Suprapubic skin (tissue), 4 donors: ENCODE data around the gene CCDC167. TPM values are rescaled to one million over a fixed set of nuclear protein-coding genes. Genes with fewer than 3 reads are reported as not detected.

ENCODE experiments used
- DNase-seq, 2 donors: peaks; one replicate each; pipeline ENCODE4 v3.0.0-alpha.2; 2019; ENCODE audit warnings: low spot score in 2 of 2
- H3K27ac ChIP-seq: fragments of 200-600 bp; sonication (generic); one replicate; pipeline ENCODE4 v1.5.1; 2019
- H3K27me3 ChIP-seq: fragments of 200-600 bp; sonication (generic); one replicate; pipeline ENCODE4 v1.5.1; 2019
- H3K36me3 ChIP-seq: fragments of 200-600 bp; sonication (generic); one replicate; pipeline ENCODE4 v1.5.1; 2019
- H3K4me1 ChIP-seq: fragments of 200-600 bp; sonication (generic); one replicate; pipeline ENCODE4 v1.5.1; 2019
- H3K4me3 ChIP-seq: fragments of 200-600 bp; sonication (generic); one replicate; pipeline ENCODE4 v1.5.1; 2019; ENCODE audit warnings: mild to moderate bottlenecking
- H3K9me3 ChIP-seq: fragments of 200-600 bp; sonication (generic); one replicate; pipeline ENCODE4 v1.5.1; 2019
- EP300 ChIP-seq: sonication (generic); formaldehyde crosslinking; IDR thresholded peaks from one replicate; pipeline ENCODE4 v1.6.1; 2017; ENCODE audit warnings: antibody characterized with exemption
- POLR2A ChIP-seq, 2 donors: fragments of 450-650 bp; IDR thresholded peaks; one replicate each; pipeline ENCODE4 v1.6.1; 2017; ENCODE audit warnings: antibody characterized with exemption in 2 of 2, mild to moderate bottlenecking in 2 of 2, moderate library complexity in 2 of 2
- POLR2AphosphoS5 ChIP-seq, 3 donors: sonication (generic); formaldehyde crosslinking; IDR thresholded peaks; one replicate each; pipeline ENCODE4 v1.6.1; 2017; ENCODE audit warnings: antibody characterized with exemption in 3 of 3
- WGBS: methylation state at CpG from one replicate; pipeline ENCODE4 v1.1.5; 2018; 5-methylcytosine and 5-hydroxymethylcytosine counted together
- total RNA-seq, 4 donors: library from RNA; depleted of rRNA; stranded (reverse); fragments of >200 nt; gene quantifications; one replicate each; pipeline ENCODE4 v1.1.0, GENCODE V29; 2016
- TF ChIP-seq, protein P1 (sequence below), 2 donors: fragments of 200-600 bp in 1 of 2; fragments of 450-650 bp in 1 of 2; sonication (generic) in 1 of 2; IDR thresholded peaks; one replicate each; pipeline ENCODE4 v1.5.1; 2016 to 2019; ENCODE audit warnings: antibody characterized with exemption in 2 of 2, mild to moderate bottlenecking in 1 of 2, moderate library complexity in 1 of 2

Gene CCDC167
- total RNA-seq, 4 donors from 2014 or later, result 16.3 to 31.3 (median 25.1) TPM

- Histone ChIP-seq H3K27me3 (peaks cover 82% of the 10 kb centered on the region), H3K4me3 (no peak overlapping the region), H3K27ac (no peak overlapping the region), H3K36me3 (no peaks in the 10 kb centered on the region), H3K9me3 (no peaks in the 10 kb centered on the region), H3K4me1 (peaks cover 12% of the 10 kb centered on the region)
- TF ChIP-seq EP300, result no peak
- TF ChIP-seq POLR2A (IDR thresholded peaks at IDR 0.05), result no peak
- no peak for TF ChIP-seq POLR2AphosphoS5 (IDR thresholded peaks at IDR 0.05)
- TF ChIP-seq, protein P1, sequence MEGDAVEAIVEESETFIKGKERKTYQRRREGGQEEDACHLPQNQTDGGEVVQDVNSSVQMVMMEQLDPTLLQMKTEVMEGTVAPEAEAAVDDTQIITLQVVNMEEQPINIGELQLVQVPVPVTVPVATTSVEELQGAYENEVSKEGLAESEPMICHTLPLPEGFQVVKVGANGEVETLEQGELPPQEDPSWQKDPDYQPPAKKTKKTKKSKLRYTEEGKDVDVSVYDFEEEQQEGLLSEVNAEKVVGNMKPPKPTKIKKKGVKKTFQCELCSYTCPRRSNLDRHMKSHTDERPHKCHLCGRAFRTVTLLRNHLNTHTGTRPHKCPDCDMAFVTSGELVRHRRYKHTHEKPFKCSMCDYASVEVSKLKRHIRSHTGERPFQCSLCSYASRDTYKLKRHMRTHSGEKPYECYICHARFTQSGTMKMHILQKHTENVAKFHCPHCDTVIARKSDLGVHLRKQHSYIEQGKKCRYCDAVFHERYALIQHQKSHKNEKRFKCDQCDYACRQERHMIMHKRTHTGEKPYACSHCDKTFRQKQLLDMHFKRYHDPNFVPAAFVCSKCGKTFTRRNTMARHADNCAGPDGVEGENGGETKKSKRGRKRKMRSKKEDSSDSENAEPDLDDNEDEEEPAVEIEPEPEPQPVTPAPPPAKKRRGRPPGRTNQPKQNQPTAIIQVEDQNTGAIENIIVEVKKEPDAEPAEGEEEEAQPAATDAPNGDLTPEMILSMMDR (IDR thresholded peaks at IDR 0.05), result no peak
- DNase-seq, result no peak
- 29% methylated on average over 5 of the region's 5 CpGs for WGBS
Measured at GRCh38 chr6:37530297-37530696, 30.6 kb upstream of the CCDC167 start.

DNA sequence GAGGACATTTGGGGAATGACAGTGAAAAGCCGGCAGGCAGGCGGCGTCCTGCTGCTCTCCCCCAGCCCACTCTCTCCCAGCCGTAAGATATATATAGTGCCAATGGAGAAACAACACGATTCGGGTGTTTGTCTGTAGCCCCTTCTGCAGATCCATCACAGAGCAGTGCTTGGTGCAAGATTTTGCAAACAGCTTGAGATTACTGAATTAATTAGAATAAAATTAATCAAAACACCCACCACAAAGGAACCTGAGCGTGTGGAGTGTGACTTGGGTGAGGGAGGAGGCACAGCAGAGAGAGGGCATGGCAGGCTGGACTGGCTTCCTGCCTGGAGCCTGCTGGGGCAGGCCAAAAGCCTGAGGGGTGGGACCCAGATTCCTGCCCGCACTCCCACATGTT is 28.8 kb upstream of the CCDC167 start:
- H3K9me3 ChIP-seq, result no peaks in the 10 kb centered on the region
- 33% methylated on average over 8 of the region's 8 CpGs for WGBS
- no peak overlapping the region for H3K4me3 ChIP-seq
- no peak overlapping the region for H3K27ac ChIP-seq
- H3K36me3 ChIP-seq, result no peaks in the 10 kb centered on the region
- no peak for DNase-seq
- H3K4me1 ChIP-seq, result peaks cover 10% of the 10 kb centered on the region
- peaks cover 65% of the 10 kb centered on the region for H3K27me3 ChIP-seq
- TF ChIP-seq POLR2A (IDR thresholded peaks at IDR 0.05), result no peak
- TF ChIP-seq EP300, result no peak
- TF ChIP-seq, protein P1 (IDR thresholded peaks at IDR 0.05), result no peak
- TF ChIP-seq POLR2AphosphoS5 (IDR thresholded peaks at IDR 0.05), result no peak

DNA sequence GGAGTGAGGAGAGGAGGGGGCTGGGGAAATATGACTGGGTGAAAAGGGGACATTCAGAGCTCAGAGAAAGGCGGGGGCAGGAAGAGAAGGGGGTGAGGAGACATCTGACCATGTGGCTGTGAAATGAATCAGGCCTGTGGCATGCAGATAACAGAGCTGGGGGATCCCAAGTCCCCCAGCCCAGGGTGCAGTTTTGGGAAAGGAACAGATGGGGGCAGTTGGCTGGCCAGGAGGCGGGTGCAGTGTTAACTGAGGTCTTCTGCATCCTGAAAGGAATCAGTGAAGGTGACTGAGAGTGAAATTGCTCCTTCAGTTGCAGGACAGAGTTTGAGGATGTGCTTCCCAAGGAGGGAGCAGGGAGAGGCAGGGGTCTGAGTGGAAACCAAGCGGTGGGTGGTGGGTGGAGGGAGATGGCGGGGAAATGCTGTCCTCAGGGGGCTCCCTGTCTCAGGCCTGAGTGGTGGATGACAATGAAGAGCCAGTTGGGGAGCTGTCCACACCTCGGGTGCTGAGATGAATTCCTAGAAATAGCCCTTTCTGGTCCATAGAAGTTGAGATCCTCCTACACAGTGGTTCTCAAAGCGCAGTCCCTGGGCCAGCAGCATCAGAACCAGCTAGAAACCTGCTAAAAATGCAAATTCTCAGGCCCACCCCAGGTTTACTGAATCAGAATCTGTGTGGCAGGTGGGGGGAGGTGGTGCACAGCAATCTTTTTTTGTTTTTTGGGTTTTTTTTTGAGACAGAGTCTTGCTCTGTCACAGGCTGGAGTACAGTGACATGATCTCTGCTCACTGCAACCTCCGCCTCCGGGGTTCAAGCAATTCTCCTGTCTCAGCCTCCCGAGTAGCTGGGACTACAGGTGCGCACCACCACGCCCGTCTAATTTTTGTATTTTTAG is 26.0 kb upstream of the CCDC167 start:
- Histone ChIP-seq H3K27ac (no peak overlapping the region), H3K4me1 (peaks cover 10% of the 10 kb centered on the region), H3K9me3 (no peaks in the 10 kb centered on the region), H3K36me3 (no peaks in the 10 kb centered on the region), H3K4me3 (no peak overlapping the region), H3K27me3 (peaks cover 57% of the 10 kb centered on the region)
- WGBS, result 69% methylated on average over 12 of the region's 12 CpGs
- TF ChIP-seq EP300, result no peak
- TF ChIP-seq POLR2A (IDR thresholded peaks at IDR 0.05), result no peak
- TF ChIP-seq POLR2AphosphoS5 (IDR thresholded peaks at IDR 0.05), result no peak
- TF ChIP-seq, protein P1 (IDR thresholded peaks at IDR 0.05), result no peak
- DNase-seq, result no peak

- Histone ChIP-seq H3K4me1 (peaks cover 10% of the 10 kb centered on the region), H3K4me3 (no peak overlapping the region), H3K27me3 (peaks cover 52% of the 10 kb centered on the region)
Measured at GRCh38 chr6:37524970-37525318, 25.3 kb upstream of the CCDC167 start.

More at GRCh38 chr6:37524970-37525318, 25.3 kb upstream of the CCDC167 start:
- Histone ChIP-seq H3K36me3 (no peaks in the 10 kb centered on the region), H3K27ac (no peak overlapping the region), H3K9me3 (no peaks in the 10 kb centered on the region)
- no peak for DNase-seq
- TF ChIP-seq EP300, result no peak
- no peak for TF ChIP-seq POLR2AphosphoS5 (IDR thresholded peaks at IDR 0.05)
- TF ChIP-seq, protein P1 (IDR thresholded peaks at IDR 0.05), result no peak
- no peak for TF ChIP-seq POLR2A (IDR thresholded peaks at IDR 0.05)
- 76% methylated on average over 4 of the region's 4 CpGs for WGBS
